DOHH2 (cell line): Measurements from ENCODE around the gene DLEC1.

Experiments
- H3F3A ChIP-seq: fragments of 200-600 bp; sonication (generic), shearing (Covaris generic); 2 replicates; pipeline ENCODE4 v1.6.0; 2016; ENCODE audit warnings: antibody characterized with exemption, mild to moderate bottlenecking; ENCODE audit not compliant: control insufficient read depth, insufficient read depth
- H3K27ac ChIP-seq: fragments of 200-600 bp; sonication (generic); 2 replicates; pipeline ENCODE4 v1.5.1; 2014; ENCODE audit warnings: low read depth, mild to moderate bottlenecking, low read length, moderate library complexity
- H3K27me3 ChIP-seq: fragments of 200-600 bp; sonication (generic); 2 replicates; pipeline ENCODE4 v1.6.1; 2014; ENCODE audit warnings: mild to moderate bottlenecking, low read length, mixed read lengths; ENCODE audit not compliant: control insufficient read depth
- H3K36me3 ChIP-seq: fragments of 200-600 bp; sonication (generic); 2 replicates; pipeline ENCODE4 v1.6.1; 2014; ENCODE audit warnings: mild to moderate bottlenecking, low read length, moderate library complexity, mixed read lengths; ENCODE audit not compliant: control insufficient read depth
- H3K4me1 ChIP-seq: fragments of 200-600 bp; sonication (generic); 2 replicates; pipeline ENCODE4 v1.6.1; 2014; ENCODE audit warnings: mild to moderate bottlenecking, low read length, mixed read lengths; ENCODE audit not compliant: control insufficient read depth
- H3K4me2 ChIP-seq: fragments of 200-600 bp; sonication (generic); 2 replicates; pipeline ENCODE4 v1.6.0; 2014; ENCODE audit warnings: mild to moderate bottlenecking, low read length, moderate library complexity
- H3K4me3 ChIP-seq: fragments of 200-600 bp; sonication (generic); 2 replicates; pipeline ENCODE4 v1.5.1; 2014; ENCODE audit warnings: mild to moderate bottlenecking, low read length, mixed read lengths
- H3K79me2 ChIP-seq: fragments of 200-600 bp; sonication (generic); 2 replicates; pipeline ENCODE4 v1.6.1; 2014; ENCODE audit warnings: mild to moderate bottlenecking, low read length, mixed read lengths; ENCODE audit not compliant: control insufficient read depth
- H3K9me2 ChIP-seq: fragments of 200-600 bp; sonication (generic); replicated peaks from 2 replicates; pipeline ENCODE4 v1.6.1; 2014; ENCODE audit warnings: mild to moderate bottlenecking, low read length, mixed read lengths; ENCODE audit not compliant: control insufficient read depth
- H3K9me3 ChIP-seq: fragments of 200-600 bp; sonication (generic); 2 replicates; pipeline ENCODE4 v1.6.1; 2014; ENCODE audit warnings: antibody characterized with exemption, low read length, mixed read lengths; ENCODE audit not compliant: control insufficient read depth, insufficient read depth
- H4K20me1 ChIP-seq: fragments of 200-600 bp; sonication (generic); 2 replicates; pipeline ENCODE4 v1.6.0; 2014; ENCODE audit warnings: low read depth, mild to moderate bottlenecking, antibody characterized with exemption, low read length, moderate library complexity; ENCODE audit not compliant: control insufficient read depth, insufficient read depth
- CTCF ChIP-seq: fragments of 200-600 bp; sonication (generic); IDR thresholded peaks from one replicate; pipeline ENCODE4 v1.5.1; 2014; ENCODE audit warnings: antibody characterized with exemption, mild to moderate bottlenecking, low read depth, low read length; ENCODE audit not compliant: poor library complexity, severe bottlenecking
- EZH2phosphoT487 ChIP-seq: fragments of 200-600 bp; sonication (generic); IDR thresholded peaks from 2 replicates; pipeline ENCODE4 v1.6.1; 2017; ENCODE audit warnings: borderline replicate concordance, mild to moderate bottlenecking, antibody characterized with exemption, low read length, moderate library complexity, mixed read lengths

The DLEC1 gene

GRCh38 chr3:38000242-38000916 lies 38.6 kb upstream of the DLEC1 start:
- TF ChIP-seq CTCF (no peak), EZH2phosphoT487 (no peak)
- Histone ChIP-seq H3K79me2 (peaks cover 1% of the 10 kb centered on the region), H3K27ac (no peak overlapping the region), H3K36me3 (peaks cover 47% of the 10 kb centered on the region), H4K20me1 (no peaks in the 10 kb centered on the region), H3K9me3 (no peaks in the 10 kb centered on the region), H3K27me3 (no peaks in the 10 kb centered on the region), H3K4me2 (no peak overlapping the region), H3K4me1 (peaks cover 18% of the 10 kb centered on the region), H3F3A (no peaks in the 10 kb centered on the region), H3K9me2 (no peaks in the 10 kb centered on the region), H3K4me3 (no peak overlapping the region)

GRCh38 chr3:38000965-38001455 lies 38.0 kb upstream of the DLEC1 start:
- Histone ChIP-seq H3K9me3 (no peaks in the 10 kb centered on the region), H3K4me2 (no peak overlapping the region), H3F3A (no peaks in the 10 kb centered on the region), H3K4me1 (peaks cover 17% of the 10 kb centered on the region), H3K4me3 (no peak overlapping the region), H3K79me2 (no peaks in the 10 kb centered on the region), H3K27ac (no peak overlapping the region), H3K27me3 (no peaks in the 10 kb centered on the region), H4K20me1 (no peaks in the 10 kb centered on the region), H3K36me3 (peaks cover 44% of the 10 kb centered on the region), H3K9me2 (no peaks in the 10 kb centered on the region)
- TF ChIP-seq EZH2phosphoT487, result no peak
- no peak for TF ChIP-seq CTCF

GRCh38 chr3:38001456-38002081 lies 37.4 kb upstream of the DLEC1 start:
- H3K9me2 ChIP-seq, result no peaks in the 10 kb centered on the region
- no peaks in the 10 kb centered on the region for H3K79me2 ChIP-seq
- no peaks in the 10 kb centered on the region for H3F3A ChIP-seq
- H4K20me1 ChIP-seq, result no peaks in the 10 kb centered on the region
- peaks cover 38% of the 10 kb centered on the region for H3K36me3 ChIP-seq
- no peak overlapping the region for H3K4me3 ChIP-seq
- H3K27ac ChIP-seq, result no peak overlapping the region
- no peak for TF ChIP-seq CTCF
- TF ChIP-seq EZH2phosphoT487, result no peak
- H3K27me3 ChIP-seq, result no peaks in the 10 kb centered on the region
- peaks cover 13% of the 10 kb centered on the region for H3K4me1 ChIP-seq
- no peak overlapping the region for H3K4me2 ChIP-seq
- no peaks in the 10 kb centered on the region for H3K9me3 ChIP-seq
